NCI-H748 (cell line): Measurements from ENCODE around the gene F13A1.

Experiments
- DNase-seq: peaks from one replicate; lab custom pipeline; 2025; ENCODE audit not compliant: unreplicated experiment; lab: John Stamatoyannopoulos, UW

The F13A1 gene

GRCh38 chr6:6244624-6245023, 75.8 kb downstream of the F13A1 start:
- DNase-seq: no peak

- DNase-seq: no peak
Measured at GRCh38 chr6:6243846-6244245, 76.6 kb downstream of the F13A1 start.

DNA sequence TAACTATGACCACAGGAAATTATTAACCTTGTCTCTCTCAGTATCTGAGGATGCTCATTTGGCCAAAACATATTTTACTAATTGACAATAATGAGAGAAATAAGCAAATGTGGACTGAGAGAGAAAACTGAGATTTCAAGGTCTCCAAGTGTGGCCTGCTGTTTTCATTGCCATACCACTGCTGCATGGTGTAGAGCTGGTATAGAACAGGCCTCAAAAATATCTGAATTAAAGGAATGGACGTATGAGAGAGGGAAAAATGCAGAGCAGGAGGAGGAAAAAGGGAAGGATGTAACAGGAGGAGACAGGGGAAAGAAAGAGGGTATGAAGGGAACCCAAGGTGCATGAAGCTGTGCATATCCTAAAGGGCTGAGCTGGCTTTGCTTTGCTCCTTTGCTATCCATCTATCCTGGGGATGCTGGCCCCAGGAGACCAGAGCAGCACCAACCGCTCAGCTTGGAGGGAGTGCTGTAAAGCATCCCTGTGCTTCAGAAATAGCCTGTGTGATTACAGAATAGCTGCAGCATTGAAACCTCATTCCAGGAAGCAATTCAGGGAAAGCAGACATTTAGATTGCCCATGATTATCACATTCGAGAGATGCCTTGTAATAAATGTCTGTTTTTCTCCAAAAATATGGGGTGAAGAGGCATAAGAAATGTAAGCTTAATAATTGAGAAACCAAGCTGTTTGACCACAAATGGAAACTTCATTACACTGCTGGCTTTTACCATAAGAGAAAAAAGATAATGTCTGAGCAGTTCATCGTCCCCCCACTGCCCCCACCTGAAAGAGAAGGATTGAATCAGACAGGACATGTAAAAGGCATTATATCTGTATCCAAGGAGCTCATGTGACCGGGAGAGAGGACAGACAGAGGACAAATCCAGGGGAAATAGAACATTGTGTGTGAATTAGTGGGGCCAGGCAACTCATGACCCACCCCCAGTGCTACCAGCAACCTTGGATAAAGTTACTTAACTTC, 80.6 kb downstream of the F13A1 start:
- no peak for DNase-seq

DNA sequence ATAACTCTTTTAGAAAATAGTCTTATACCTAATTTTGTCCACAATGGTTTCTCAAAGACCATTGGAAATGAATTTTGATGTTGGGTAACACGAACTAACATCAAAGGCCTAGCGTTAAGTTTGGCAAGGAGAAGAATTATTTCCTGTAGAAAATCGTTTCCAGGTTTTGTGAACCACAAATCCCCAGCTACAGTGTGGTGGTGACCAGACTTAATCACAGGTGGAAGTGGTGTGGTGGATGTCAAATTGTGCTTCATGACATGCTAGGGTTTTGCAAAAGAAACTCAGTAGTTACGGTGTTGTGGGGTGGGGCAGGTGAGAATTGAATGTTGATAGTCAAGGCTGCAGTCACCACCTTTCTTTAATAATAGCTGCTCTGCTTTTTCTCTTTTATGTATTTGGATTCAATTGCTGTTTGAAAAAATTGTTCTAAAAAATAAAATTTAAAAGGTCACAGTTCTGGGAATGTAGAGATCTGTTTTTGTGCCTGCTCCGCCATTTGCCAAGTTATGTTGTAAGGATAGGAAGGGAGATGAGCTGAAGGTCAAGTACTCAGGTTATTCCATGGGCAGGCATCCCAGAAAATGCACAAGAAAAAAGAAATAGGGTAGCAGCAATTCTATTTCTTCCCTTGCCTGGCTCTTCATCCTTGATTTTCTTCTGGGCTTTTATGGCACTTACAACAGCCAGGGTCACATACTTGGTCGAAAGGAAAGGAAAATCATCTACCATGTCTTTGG, 83.6 kb downstream of the F13A1 start:
- DNase-seq: no peak

GRCh38 chr6:6235786-6236185, 84.7 kb downstream of the F13A1 start:
- no peak for DNase-seq

GRCh38 chr6:6234963-6235362, 85.5 kb downstream of the F13A1 start:
- no peak for DNase-seq

DNA sequence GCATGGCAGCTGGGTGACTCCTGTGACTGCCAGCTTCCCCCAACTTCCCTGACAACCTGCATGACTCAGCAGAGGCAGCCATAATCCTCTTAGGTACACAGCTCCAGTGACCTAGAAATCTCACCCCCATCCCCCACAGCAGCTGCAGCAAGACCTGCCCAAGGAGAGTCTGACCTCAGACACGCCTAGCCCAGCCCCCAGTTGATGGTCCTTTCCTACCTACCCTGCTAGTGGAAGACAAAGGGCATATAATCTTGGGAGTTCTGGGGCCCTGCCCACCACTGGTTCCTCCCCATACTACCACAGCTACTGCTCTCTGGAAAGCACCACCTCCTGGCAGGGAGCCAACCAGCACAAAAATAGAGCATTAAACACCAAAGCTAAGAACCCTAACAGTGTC, 90.2 kb downstream of the F13A1 start:
- peak; percentile 32 for DNase-seq

DNA sequence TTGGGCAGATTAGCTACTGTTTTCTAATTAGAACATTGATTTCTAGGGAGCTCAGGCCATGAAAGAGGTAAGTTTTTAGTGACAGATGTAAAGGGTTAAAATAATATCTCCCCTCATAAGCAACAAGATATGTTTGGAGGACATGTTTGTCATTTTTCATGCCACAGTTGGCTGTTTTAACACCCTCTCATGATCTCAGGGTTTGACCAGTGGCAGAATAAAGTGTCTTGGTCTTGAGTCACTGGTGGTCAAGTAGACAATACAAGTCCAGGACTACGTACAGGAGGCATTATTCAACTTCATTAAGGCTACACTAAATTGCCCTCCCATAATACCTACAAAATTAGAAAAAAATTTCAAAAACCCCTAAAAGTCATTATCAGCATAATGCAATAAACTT, 92.6 kb downstream of the F13A1 start:
- DNase-seq: no peak

- peak; percentile 14 for DNase-seq
Measured at GRCh38 chr6:6225885-6226529, 94.5 kb downstream of the F13A1 start.

GRCh38 chr6:6224933-6225486, 95.5 kb downstream of the F13A1 start:
- DNase-seq: peak; percentile 55

GRCh38 chr6:6221787-6222535, 98.5 kb downstream of the F13A1 start:
- DNase-seq: peak; percentile 56

- DNase-seq: no peak
Measured at GRCh38 chr6:6220718-6221117, 99.7 kb downstream of the F13A1 start.

DNA sequence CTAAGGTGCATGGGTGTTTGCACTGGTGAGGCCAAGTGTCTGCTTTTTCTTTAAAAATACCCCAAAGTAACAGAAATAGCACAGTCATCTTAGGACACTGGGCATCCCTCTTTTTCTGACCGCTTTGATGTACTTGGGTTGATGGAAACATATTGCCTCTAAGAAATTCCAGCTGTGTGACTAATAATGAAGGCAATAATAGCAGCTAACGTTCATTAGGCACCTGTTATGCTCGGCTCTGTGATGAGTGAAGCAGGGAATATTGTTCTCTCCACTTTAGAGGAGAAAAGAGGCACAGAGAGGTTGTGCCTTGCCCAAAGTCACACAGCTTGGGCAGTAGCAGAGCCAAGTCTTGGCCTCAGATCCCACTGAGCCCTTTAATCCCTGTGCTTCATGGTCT, 100.7 kb downstream of the F13A1 start:
- no peak for DNase-seq

- DNase-seq: no peak
Measured at GRCh38 chr6:6218759-6219085, 101.7 kb downstream of the F13A1 start.

- DNase-seq: no peak
Measured at GRCh38 chr6:6217855-6218758, 102.4 kb downstream of the F13A1 start.

GRCh38 chr6:6210994-6211393, 109.5 kb downstream of the F13A1 start:
- DNase-seq: no peak

- DNase-seq: no peak
Measured at GRCh38 chr6:6202886-6203285, 117.6 kb downstream of the F13A1 start.

DNA sequence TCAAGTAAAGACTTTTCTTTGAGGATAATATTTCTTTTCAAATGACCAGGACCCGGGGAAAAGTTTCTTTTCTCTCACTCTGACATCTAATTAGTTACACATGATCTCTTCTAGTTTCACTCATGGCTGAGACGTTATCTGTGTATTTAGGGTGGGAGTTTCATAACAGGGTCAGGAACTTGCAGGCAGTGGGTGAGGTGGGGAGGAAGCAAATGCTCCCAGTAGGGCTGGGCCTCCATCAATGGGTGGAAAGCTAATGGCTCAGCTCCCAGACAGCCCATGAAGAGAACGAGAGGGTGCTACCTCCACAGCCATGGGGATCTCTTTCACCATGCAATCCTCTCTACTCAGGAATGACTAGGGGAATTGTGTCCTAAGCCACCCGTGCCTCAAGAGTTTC, 119.3 kb downstream of the F13A1 start:
- DNase-seq: no peak

DNA sequence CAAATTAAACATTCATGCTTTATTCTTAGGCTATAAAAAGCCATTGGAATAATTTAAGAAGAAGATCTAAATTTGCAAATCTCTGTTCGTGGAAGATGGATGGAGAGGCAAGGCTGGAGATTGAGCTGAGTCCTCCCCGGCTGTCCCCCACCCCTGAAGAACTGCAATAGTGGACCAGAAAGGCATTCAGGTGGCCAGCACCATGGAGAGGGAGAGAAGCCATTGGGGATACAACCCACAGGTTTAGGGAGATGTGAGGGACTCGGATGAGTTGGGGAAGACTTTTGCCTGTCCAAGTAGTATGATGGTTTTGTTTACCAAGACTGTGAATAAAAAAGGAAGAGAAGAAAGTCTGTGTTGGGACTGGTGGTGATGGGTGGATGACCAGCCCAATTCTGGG, 120.8 kb downstream of the F13A1 start:
- DNase-seq: no peak

DNA sequence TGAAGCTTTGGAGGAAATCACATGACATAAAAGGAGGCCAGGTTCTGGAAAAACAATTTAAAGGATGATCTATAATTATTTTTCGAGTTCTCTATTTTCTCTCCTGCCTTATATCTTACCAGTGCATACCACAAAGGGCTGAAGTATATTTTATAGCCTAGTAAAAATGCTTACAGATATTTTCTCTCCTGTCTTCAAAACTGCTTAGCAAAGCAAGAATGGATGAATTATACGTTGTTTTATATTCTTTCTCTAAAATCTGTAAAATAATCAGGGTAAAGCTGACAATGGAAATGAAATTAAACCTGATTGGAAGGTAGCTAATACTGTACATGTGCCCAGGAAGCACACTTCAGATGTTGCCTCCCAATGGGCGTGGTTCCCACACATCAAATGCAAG, 123.7 kb downstream of the F13A1 start:
- no peak for DNase-seq
